GM19238 (cell line): ENCODE data around the gene ZNRD2.

ENCODE experiments used
- DNase-seq: peaks from one replicate; pipeline ENCODE4 v3.0.0; 2011; ENCODE audit warnings: low spot score; ENCODE audit not compliant: insufficient read length

ZNRD2 gene

DNA sequence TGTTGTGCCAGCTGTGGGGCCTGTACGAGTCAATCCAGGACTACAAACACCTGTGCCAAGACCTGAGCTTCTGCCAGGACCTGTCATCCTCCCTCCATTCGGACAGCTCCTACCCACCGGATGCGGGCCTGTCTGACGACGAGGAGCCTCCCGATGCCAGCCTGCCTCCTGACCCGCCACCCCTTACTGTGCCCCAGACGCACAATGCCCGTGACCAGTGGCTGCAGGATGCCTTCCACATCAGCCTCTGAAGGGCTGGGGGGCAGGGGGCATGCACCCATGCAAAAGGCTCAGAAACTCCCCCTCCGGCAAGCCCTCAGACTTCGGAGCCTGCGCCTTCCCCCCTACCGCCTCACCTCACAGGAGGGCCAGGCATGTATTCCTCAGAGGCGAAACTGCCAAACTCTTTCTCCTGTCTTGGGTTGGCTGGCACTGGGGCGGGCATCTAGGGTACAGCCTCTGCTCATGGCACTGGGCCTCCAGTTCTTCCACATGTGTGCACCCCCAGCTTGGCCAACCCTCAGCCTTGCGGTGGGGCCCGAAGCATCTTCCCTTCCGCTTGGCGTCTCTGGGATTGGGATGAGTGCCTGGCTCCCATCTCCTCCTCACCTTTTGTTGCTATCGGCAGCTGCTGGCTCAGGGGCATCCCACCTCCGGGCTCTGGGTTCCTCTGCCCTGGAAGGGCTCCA lies 3.3 kb downstream of the ZNRD2 start:
- DNase-seq: no peak

DNA sequence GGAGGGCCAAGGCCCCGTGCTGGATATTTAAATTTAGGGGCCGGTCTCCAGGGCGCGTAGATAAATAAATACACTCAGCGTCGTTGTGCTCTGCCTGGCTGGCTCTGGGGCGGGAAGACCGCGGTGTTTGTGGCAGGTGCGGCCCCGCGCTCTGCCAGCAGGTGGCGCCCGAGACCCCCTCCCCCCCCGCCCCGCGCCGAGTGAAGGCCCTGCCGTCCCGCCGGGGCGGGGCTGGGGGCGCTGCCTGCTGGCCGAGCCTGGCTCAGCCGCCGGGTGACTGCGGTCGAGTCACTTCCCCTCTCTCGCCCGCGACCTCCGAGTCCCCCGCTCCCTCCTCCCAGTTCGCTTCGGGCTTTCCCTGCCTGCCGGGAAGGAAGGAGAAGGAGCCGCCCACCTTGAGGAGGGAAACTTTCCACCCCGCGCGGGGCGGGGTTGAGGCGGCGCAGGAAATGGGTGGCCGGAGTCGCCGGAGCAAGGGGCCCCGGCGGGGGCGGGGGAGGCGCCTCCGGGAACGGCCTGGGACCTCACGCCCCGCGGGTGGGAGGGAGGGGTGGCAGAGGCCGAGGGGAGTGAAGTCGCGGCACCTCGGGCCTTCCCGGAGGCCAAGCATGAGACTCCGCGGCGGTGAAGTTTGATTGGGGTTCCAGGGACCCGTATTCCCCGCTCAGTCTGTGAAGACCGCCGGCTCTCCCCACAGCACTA lies 4.0 kb downstream of the ZNRD2 start:
- peak; percentile 98 for DNase-seq

DNA sequence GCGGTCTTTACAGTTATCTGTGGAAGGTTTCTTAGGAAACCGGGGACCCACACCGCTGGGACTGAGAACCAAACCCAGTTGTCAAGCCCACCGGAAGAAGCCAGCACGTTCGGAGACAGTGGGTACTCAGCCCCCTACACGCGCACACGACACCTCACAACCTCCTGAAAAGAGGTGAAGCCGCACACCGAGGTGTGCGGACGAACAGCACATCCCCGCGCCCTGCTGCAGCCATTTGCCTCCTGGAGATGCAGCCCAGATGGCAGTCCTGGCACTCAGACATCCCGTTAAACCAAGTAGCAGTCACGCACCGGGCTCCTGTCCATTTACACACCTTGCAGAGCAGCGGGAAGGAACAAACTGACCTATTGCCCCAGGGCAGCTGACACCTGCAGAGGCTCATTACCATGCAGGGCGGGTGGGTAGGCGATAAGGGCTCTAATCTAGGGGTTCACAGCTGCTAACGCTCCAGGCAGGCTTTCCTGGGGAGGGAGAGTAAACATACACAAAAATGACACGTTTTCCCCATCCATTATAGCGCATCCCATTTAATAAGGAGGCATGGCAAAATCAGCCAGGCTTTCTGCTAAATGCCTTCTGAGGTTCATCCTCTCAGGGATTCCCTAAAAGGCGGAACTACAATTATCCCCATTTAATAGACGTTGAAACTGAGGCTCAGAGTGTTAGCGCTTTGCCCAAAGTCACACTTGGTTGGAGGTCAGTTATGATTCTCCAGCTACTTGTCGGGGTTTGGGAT lies 4.7 kb downstream of the ZNRD2 start:
- no peak for DNase-seq

DNA sequence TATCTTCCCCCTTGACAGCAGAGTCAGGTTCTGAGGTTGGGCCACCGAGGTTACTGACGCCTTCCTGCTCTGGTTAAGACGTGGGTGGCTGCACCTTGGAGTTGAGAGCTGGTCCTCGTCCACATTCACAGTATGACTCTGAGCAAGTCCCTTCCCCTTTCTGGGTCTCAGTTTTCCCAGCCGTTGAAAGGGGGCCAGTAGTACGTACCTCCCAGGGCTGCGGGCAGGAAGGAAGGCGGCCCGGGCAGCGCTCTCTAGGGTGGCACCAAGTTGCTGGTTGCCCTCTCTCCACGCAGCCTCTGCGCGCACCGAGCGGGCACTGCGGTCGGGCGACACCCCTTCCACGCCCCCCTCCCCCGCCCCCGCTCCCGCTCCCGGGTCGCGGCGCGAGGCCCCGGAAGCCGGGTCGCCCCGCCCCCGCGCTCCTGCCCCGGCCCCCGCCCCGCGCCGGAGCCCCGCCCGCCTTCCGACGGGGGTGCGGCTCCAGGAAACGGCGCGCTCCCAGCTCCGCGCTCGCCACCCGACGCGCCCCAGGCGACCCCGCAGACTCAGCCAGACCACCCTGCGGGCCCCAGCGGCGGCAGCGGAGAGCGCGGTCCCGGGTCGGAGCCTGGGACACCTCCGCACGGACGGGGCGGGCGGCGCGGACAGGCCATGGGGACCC lies 5.4 kb downstream of the ZNRD2 start, which contains the start of gene EHBP1L1:
Gene EHBP1L1, plus strand, starts transcription at position 486 of the 664 bp plus-strand sequence. CDS start 250 bp downstream, outside the sequence.
- DNase-seq: peak; percentile 92

DNA sequence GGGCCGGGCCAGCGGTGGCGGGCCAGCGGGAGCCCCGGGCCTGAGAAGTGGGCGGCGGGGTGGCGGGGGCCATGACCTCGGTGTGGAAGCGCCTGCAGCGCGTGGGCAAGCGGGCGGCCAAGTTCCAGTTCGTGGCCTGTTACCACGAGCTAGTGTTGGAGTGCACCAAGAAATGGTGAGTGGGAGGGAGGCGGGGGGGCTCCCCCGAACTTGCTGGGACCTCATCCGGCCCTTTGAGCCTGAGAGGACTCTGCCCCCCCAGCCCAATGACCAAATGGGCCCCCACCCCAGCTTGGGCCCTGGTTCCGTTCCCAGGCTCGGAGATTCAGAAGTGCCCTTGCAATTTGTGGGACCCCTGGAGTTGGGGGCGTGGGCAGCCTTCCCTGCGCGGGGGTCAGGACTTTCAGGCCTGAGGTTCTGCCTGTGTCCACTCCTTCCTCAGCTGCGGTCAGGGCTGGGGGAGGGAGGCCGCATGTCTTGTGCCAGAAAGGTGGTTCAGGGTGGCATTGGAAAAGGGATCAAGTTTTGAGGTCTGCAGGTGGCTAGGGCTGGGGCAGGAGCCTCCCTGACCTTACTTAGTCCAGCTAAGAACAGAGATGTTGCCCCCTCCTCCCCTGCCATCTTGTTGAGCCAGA lies 6.1 kb downstream of the ZNRD2 start:
- DNase-seq: no peak

DNA sequence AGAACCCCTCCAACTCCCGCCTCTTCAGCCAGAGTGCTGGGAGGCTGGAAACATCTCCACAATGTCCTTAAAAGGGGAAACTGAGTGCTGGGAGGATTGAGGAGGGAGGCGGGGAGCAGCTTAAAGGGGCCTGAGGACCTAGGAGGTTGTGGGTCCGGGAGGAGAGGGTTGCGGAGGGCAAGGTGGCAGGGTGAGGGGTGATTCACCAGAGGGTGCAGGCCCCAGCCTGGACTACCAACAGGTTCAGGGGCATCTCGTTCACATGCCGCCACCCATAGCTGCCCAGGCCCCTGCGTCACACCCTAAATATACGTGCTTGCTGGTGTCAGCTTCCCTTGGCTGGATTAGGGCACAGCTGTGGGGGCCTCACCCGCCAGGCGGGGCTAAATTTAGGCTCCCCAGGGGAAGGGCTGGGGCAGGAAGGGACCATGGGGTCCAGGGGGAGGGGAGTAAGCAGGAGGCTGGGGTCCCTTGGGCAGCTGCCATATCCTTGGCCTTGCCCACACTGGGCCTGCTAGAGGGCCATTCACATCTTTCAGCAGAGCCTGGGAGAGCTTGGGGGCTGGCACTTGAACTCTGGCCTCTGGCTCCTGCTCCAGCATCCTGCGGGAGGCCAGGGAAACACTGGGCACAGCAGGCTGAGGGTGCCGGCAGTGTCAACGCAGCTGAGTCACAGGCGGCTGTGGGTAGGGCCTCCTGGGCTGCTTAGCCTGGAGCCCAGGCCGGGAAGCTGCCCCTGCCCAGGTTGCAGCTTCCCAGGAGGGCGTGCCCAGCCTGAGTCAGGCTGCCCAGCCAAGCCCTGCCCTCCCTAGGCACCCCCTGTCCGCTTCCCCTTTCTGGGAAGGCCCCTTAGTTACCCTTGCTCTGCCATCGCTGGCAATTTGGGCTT lies 6.8 kb downstream of the ZNRD2 start:
- DNase-seq: no peak

DNA sequence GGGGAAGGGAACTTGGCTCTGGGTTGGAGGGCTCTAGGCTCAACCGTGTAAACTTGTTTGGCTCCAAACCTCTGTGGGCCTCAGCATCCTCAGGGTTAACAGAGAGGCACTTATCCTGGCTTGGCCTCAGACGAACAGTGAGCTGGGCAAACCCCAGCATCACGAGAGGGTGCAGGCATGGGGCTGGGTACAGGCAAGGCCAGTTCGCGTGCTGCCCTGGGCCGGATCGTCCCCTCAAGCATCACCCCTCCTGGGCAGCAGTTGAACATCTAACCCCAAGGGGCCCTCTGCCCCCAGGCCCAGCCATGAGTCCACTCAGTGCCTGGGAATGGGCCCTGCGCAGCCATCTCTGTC lies 7.5 kb downstream of the ZNRD2 start:
- DNase-seq: no peak

DNA sequence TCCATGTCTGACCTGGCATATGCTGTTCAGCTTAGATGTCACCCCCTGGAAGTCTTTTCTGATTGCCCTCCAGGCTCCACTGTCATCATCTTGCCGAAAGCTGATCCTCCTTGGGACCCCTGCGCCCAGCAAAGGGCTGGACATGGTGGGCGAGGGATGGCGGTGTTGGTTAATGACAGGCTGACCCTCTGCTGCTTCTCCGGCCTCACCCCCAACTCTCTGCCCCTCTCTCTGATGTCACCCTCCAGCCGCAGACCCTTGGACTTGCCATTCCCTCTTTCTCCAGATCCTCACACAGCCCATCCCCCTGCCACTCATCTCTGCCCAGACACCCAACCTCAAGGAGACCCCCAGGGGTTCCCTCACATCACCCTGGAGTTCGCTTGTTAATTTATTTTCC lies 7.9 kb downstream of the ZNRD2 start:
- no peak for DNase-seq

DNA sequence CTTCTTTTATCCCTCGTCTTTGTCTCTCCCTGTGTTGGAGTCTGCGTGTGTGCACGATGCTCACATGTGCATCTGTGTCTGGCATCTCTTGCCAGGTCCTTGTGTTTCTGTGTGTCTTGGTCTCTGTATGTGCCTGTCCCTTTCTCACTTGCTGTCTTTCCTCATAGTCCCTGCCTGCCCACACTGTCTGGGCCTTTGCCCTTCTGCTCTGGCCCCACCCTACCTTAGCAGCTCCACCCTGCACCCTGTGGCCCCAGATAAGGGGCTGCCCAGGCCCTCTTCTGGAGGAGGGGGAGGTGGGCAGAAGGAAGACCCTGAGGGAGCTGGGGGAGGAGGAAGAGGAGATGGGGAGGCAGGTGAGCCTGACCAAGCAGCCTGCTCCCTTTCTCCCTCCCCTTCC lies 8.4 kb downstream of the ZNRD2 start:
- DNase-seq: no peak

DNA sequence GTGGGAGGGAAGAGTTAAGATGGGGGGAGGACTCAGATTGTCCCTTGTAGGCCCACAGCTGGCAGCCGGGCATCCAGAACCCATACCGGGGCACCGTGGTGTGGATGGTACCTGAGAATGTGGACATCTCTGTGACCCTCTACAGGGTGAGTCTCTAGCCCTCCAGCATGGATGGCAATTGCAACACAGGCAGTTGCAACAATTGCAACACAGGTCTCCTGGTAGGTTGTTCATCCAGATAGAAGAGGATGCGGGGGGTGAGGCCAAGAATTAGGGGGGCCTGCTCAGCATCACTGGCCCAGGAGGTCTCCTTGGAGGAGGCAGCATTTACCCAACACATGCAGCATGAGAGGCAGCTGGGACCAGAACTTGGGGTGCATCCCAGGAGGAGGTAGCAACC lies 9.0 kb downstream of the ZNRD2 start:
- no peak for DNase-seq

DNA sequence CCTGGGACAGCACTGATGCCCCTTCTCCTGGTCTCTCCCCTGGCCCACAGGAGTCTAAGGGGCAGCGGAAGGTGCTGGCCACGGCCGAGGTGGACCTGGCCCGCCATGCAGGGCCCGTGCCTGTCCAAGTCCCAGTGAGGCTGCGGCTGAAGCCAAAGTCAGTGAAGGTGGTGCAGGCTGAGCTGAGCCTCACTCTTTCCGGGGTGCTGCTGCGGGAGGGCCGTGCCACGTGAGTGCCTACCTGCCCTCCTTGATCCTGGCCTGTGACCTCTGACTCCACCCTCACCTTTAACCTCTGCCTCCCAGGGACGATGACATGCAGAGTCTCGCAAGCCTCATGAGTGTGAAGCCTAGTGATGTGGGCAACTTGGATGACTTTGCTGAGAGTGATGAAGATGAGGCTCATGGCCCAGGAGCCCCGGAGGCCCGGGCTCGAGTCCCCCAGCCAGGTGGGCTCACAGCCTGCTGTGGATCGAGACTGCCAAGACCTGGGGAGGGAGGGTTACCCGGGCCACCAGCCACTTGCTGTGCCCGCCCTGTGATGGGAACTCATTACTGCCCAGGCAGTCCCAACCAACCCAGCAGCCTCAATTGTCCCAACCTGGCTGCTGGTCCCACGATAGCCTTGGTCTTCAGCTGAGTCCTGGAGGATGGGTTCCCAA lies 9.9 kb downstream of the ZNRD2 start:
- DNase-seq: no peak

DNA sequence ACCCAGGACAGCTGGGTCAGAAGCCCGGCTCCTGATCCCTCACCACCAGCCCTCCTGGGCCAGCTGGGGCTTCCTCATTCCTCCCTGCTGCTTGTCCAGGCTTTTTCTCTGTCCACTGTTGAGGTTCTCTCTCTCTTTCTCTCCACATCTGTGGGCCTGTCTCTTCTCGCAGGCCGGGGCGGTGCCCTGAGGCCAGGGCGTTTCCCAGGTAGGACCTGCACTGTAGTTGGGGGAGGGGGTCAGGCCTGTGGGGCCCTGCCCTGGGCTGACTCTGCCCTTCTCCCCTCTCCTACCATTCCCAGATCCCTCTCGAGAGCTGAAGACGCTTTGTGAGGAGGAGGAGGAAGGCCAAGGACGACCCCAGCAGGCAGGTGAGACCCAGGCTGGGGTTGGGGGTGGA lies 10.5 kb downstream of the ZNRD2 start:
- no peak for DNase-seq

DNA sequence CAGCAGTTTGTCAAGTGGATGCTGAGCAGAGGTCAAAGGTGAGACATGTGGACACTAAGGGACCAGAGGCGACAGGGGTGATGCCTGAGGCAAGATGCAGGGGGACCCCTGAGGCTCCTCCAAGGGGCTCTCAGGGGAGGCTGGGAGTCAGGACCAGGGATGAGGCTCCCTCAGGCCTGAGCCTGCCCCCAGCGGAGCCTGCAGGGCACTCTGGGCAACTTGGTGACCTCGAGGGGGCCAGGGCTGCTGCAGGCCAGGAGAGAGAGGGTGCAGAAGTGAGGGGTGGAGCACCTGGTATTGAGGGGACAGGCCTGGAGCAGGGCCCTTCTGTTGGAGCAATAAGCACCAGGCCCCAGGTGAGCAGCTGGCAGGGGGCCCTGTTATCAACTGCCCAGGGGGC lies 11.7 kb downstream of the ZNRD2 start:
- no peak for DNase-seq

DNA sequence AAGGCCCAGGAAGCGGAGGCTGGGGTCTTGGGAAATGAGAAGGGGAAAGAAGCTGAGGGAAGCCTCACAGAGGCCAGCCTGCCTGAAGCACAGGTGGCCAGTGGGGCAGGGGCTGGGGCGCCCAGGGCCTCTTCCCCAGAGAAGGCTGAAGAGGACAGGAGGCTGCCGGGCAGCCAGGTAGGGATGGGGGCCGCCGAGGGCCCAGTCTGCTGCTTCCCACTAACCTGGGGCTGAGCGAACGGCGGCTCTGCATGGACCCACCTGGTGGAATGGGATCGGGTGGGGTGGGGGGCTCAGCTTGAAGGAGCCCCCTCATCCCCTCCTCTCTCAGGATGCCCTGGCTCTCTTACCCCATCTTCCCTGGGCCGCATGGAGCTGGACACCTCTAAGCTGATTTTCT lies 13.3 kb downstream of the ZNRD2 start:
- no peak for DNase-seq

DNA sequence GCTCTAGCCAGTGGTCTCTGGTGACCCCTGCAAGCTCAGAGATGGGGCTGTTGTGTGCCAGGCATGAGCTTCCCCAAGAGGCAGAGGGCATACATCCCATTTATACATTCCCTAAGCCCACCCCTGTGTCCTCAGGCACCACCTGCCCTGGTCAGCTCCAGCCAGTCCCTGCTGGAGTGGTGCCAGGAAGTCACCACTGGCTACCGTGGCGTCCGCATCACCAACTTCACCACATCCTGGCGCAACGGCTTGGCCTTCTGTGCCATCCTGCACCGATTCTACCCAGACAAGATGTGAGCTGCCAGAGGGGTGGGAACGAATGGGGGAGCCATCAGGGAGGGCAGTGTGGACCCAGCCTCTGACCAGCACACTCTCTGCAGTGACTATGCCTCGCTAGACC lies 13.8 kb downstream of the ZNRD2 start:
- no peak for DNase-seq

DNA sequence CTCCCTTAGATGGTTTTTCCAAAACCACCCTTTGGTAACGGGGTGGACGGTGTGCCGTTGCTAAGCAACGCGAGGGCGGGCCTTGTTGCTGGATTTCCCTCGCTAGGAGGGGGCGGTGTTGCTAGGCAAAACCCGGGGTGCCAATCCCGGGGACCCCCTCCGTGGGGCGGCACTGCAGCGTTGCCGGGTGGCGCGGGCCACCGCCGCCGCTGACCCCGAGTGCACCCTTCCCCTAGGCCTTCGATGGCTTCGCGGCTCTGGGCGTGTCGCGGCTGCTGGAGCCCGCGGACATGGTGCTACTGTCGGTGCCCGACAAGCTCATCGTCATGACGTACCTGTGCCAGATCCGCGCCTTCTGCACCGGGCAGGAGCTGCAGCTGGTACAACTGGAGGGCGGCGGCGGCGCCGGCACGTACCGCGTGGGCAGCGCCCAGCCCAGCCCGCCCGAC lies 14.5 kb downstream of the ZNRD2 start:
- DNase-seq: no peak

DNA sequence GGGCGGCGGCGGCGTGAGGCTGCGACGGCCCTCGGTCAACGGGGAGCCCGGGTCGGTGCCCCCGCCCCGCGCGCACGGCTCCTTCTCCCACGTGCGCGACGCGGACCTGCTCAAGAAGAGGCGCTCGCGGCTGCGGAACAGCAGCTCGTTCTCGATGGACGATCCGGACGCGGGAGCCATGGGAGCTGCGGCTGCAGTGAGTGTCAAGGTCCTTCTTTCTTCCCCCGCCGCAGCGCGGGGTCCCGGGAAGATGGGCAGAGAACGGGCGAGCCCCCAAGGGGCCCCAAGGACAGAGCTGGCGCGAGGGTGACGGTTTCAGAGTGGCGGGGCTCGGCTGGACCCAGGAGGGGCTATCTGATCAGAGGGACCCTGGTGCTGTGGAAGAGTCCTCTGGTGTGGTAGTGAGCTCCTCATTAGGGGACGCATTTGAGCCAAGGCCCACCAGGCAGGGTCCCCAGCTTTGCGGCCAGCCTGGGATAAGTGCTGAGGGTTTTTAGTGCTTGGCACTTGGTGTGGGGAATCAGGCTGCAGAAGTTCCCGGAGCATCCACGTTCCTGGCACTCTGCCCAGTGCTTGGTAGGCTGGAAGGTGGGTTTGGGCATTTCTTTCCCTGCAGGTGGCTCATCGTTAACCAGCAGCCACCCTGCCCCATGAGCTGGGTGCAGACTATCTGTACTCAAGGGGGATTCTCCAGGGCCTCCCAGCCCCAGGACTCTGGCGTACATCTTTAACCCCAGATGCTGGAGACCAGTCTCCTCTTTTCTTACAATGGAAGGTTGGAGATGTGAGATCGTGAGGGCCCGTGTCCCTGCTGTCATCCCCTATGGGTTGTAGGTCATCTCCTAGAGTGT lies 15.3 kb downstream of the ZNRD2 start:
- DNase-seq: no peak

DNA sequence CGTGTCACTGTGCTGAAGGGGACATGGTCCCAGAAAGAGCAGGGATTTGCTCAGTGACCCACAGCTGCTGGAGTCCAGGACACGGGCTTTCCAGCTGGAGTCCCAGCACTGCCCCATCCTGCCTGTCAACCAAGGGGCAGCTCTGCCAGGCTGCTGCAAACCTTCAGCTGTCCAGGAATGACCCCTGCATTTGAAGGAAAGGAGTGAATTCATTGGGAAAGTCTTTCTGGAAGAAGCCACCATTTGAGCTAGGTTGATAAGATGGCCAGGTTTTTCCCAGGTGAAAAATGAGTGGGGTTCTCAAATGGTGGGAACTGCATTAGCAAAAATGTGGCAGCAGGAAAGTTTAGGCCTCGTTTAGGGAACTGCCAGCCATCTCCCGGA lies 16.0 kb downstream of the ZNRD2 start:
- DNase-seq: no peak

DNA sequence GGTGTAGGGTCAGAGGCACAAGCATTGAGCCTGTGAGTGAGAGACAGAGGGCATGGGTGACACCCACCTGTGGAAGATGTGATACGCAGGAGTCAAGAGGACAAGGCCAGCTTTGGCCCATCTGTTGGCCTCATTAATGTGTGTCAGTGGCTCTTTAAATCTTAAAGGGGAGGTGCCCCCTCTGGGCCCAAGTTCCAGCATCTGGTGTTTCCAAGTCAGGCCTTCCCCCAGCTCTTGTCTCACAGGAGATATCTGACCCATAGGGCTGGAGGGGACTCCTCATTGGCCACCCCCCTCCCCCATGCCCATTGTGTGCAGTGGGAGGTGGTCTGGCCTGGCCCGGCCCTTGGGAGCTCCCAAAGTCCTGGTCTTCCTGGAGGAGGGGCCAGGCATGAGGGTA lies 16.4 kb downstream of the ZNRD2 start:
- DNase-seq: no peak
